ENCODE data around the gene ITGA7.

ITGA7 gene

DNA sequence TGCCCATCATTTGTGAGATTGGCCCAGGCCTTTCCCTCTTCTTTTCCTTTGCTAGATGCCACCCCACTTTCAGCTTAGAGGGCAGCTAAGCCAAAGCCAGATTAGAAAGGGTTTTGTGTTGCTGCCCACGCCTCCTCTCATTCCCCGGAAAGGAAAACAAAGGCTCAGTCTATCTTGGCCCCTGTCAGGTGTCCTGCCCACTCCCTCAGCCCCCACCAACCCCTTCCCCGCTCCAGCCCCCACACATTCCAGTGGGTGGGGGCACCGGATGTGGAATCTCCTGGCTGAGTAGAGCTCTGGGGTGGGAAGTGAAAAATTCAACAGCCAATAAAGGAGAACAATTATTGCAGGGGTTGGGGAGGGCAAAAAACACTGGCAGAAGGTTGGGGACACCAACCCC, 10.3 kb upstream of the ITGA7 start:
- no peak for DNase-seq

DNA sequence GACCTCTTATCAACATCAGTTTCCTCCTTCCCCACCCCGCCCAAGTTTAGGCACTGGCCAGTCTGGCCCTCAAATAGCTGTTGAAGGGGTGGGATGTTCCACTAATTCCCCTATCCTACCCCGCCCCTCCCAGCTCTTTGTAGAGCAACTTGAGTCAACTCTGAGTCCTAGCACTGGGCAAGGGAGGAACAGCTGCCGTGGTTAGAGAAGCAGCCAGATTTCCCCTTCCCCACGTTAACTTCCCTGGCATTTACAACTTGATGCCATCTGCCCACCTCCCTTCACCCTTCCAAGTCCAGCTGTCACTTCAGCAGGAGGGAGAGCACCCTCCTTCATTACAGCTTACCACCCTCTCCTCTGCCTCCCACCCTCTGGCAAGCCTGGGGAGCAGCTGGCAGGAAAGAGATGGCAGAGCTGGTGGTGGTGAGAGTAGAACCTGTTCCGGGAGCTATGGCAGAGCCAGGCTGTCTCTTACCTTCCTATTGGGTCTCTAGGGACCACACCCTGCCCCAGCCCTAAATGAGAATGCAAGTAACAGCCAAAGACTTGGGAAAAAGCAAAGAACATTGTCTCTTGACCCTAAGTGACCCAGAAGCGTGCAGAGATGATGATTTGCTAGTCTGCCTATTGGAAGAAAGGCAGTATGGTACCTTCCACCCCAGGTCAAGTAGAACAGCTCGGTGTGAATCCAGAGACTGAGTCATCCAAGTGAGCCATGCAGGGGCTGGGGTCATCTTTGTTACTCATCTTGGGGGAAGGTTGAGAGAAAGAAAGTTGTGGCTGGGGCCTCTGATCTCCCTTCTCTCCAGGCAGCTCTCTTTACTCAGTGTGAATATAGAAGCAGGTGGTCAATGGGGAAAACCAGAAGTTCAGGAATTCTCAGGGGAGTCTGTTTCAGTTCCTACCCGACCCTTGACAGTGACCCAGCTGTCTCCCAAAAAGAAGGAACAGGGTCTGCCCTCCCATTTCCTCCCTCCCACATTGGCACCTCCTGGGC, 9.6 kb upstream of the ITGA7 start:
- no peak for DNase-seq

GRCh38 chr12:55716582-55716957, 8.9 kb upstream of the ITGA7 start:
- no peak for DNase-seq

DNA sequence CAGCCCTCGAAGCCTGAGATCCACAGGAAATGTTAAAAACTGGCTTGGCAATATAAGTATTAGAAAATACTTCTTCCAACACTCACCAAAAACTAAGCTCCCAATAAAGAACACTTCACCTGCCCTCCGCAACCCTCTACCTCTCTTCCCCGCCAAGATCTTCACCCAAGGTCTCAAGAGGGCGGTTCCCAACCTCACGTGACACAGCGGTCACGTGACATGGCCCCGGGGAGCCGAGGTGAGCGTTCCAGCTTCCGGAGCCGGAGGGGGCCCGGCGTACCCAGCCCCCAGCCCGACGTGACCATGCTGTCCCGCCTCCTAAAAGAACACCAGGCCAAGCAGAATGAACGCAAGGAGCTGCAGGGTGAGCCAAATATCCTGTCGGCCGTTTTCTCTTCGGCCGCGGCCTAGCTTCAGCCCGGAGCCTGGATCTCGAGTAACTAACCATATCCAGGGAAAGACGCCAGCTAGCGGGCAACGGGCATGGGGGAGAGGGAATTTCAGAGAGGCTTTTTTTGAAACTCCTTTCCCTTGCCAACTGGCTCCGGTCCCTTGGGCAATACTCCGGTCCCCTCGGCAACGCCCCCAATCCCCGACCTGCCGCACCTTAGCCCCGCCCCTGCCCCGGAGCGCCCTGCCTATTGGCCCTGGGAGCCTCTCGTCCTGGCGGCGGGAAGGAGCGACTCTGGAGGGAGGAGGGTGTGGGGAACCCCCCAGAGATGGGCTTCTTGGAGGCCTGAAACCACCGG, 8.3 kb upstream of the ITGA7 start, which contains the start of gene BLOC1S1:
Gene BLOC1S1, plus strand, starts transcription at position 214 of the 749 bp plus-strand sequence. Its CDS starts 6 bp downstream, at position 220.
- DNase-seq = peak; percentile 93

GRCh38 chr12:55715169-55715764, 7.6 kb upstream of the ITGA7 start:
- no peak for DNase-seq

DNA sequence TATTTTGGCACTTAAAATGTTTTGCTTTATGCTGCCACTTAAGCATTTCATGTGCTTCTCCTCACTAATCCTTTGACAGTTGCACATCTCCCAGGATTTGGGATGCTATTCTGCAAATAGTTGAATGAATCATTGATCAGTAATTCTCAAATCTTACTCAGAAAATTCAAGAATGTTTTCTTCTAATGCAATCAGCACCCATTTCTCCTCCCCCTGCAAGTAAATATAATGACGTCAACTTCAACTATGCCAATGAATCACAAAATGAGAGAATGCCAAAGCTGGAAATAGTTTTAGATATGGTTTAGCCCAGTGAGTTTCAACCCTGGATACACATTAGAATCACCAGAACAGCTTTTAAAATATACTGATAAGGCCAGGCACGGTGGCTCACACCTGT, 6.0 kb upstream of the ITGA7 start:
- no peak for DNase-seq

DNA sequence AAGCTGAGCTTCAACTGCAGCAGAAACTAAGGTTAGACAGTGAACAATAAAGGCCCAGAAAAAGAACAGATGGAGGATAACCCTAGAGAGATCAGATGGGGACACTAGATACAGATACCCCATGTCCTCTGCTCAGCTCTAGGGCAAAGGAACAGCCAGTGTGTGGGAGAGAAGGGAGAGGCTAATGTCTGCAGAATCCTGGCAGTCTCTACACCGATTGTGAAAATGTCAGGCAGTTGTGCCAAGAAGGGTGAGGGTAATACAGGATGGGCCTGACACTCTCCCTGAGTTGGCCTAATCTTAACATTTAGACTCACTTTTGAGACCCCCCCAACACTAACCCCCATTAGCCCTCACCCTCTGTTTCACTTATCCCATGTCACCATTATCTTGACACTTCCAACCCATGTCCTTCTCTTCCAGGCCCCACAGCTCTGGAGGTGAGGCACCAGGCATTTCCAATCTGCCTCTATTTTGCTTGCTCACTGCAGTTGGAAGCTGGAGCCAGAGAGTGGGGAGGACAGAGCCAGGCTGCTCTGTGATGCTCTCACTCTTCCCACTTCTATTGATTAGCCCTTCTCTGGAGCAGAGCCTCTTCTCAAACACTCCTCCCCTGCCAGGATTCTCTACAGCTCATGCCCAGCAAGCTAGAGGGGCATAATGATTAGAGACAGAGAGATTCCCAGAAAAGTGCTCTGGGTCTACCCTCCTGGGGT, 5.2 kb upstream of the ITGA7 start:
- DNase-seq = no peak

DNA sequence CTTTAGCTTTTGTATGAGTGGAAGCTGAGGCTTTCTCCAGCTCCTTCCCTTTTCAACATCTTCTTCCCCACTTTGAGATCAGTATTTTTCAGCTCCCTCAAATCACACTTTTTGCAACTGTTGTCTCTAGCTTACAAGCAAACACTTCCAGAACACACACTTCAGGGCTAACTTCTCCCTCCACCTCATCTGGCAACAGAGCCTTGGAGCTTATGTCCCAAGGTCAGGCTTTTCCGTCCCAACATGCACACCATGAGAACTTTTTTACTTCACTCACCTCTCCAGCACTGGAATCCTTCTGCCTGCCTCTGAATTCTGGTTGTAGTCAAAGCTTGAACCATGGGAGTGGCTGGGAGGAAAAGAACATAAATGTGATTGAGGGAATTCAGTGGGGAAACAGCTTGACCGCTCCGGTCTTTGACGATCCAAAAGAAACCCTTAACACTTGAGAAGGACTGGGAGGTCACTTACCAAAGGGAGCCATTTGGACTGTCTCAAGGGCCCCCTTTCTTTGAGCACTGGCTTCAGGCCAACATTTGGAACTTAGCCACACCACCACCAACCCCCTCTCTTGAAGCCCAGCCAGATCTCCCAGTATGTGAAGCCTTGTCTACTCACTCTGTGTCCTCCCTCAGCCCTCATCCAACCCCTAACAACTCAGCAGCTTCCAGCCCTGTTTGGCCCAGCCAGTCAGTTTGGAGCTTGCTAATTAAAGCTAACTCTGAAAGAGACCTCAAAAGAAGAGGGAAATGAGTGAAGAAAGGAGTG, 4.3 kb upstream of the ITGA7 start:
- no peak for DNase-seq

DNA sequence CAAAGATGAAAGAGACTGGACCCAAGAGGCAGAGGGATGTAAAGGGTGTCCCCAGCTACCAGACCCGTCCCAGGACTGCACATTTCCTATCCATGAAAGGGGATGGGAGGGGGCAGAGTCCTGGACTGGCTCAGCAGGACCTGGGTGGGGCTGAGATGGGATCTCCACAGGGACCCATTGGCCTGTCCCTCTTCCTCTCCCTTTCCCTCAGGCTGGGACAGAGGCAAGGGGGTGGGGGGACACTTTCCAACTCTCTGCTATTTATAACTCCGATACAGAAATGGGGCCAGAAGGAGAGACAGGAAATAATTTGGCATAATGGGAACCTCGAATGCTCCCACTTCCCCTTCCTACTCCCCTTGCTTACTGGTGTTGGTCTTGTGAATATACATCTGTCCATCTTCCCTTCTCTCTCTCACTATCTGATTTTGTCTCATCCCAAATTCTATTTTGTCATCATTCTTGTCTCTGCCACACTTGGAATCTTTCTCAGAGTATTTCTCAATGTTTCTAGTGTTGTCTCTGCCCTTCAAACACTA, 1.1 kb upstream of the ITGA7 start:
- no peak for DNase-seq

DNA sequence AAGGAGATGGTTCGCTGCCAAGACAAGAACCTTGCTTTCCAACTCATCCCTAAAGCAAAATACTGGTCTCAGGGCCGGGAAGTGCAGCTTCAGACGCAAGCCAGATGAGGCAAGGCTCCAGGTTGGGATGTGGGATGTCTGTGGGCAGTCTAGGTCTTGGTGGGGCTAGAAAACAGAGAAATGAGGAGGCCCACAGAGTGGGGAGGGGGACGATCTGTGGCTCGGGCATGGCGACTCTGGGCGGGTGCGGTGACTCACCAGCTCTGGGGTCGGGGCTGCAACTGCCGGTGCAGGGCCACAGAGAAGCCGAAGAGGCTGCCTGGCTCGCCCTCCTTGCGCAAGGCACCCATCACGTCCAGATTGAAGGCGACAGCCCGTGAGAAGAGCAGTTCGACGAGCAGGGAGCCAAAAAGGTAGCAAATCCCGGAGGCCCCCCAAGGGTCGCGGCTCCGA, 459 bp downstream of the ITGA7 start:
- DNase-seq = no peak

GRCh38 chr12:55706568-55707218, 1.0 kb downstream of the ITGA7 start:
- no peak for DNase-seq

- no peak for DNase-seq
Measured at GRCh38 chr12:55705782-55706402, 1.8 kb downstream of the ITGA7 start.

DNA sequence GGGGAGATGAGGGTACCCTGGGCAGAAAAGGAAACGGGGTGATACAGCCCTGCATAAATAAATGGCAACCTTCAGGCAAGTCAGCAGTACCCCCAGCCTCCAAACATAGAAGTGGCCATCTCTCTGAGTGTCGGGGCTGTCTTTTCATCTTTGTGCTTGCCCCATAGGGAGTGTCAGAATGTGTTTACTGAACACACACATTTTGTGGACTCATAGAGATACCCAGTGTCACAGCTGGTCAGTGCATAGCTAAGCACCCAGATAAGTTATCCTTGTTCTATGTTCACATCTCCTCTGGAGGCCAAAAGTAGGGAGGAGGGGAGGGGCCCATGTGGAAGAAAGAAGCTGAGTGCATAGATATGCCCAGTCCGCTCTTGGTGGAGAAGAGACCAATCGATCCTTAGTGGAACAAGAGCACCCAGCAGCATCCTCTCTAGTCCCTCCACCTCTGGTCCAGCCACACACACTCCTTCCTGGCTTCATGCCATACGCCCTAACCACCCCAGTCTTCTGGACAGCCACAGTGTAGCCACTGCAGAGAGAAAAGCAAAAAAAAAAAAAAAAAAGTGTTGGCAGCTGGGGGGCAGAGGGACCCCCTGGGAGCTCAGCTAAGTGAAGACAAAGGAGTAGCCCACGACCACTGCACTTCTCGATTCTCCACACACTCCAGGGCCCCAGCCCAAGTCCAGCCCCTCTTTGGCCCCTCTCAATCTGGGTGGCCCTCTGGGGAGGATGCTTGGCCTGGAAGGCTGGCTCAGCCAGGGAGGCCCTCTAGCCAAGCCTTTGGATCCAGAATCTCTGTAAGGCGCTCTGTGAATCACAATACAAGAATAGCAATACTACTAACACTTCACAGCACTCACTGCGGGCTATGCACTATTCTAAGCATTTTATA, 2.6 kb downstream of the ITGA7 start:
- DNase-seq = no peak

DNA sequence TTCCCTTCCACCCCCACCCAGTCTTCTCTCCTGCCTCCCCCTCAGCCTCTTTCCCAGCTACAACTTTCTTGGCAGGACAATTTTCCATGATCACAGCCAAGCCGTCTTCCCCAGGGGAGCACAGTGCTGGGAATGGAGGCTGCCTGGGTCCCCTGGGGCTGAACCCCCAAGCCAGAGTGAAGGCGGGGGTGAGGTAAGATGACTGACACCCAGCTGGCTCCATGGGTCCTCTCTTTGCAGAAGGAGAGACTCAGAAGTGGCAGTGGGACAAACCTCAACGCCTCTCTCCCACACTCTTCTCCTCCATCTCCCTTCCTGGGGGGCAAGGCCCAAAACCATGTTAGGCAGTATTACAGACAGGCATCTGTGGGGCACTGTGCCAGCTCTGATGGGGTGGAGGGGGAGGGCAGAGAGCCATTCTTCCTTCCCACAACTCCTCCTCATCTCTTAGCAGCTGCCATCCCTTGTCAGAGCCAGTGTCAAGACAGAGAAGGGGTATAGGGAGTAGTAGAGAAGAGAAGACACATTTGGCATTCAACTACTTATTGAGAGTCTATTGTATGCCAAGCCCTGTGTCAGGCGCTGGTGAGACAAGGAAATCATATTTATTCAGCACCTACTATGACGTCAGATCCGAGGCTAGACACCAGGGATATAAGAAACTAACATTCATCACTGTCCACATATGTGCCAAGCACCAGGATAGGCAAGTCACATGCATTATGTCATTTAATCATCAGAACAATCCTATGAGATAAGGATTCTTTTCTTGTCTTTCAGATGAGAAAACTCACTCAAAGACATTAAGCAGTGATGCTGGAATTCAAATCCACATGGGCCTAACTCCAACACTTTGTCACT, 3.6 kb downstream of the ITGA7 start:
- DNase-seq = no peak

DNA sequence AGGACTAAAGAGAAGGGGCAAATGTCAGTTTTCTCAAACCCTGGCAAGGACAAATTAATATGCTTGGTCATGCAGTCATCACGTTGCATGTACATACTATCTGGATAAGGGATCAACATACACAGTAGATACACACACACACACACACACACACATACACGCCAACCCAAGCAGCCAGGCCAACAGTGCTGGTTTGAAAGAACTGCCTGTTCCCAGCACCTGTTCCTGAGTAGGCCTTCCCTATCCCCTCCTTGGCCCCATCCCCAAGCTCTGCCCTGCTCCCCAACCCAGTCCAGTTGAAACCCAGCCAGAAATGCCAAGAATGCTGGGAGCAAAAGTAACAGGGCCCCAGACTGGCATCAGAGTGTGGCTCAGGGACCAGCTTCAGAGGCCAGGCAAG, 4.4 kb downstream of the ITGA7 start:
- no peak for DNase-seq

GRCh38 chr12:55702861-55703260, 4.8 kb downstream of the ITGA7 start:
- no peak for DNase-seq

- DNase-seq = no peak
Measured at GRCh38 chr12:55700255-55701018, 7.3 kb downstream of the ITGA7 start.
